ENCODE results near the gene POLK.
"Not testable (repeated sequence)": the region's sequence is repeated elsewhere in the genome, so short reads cannot be mapped to it uniquely, and the experiment has no call there.

Gene POLK

DNA sequence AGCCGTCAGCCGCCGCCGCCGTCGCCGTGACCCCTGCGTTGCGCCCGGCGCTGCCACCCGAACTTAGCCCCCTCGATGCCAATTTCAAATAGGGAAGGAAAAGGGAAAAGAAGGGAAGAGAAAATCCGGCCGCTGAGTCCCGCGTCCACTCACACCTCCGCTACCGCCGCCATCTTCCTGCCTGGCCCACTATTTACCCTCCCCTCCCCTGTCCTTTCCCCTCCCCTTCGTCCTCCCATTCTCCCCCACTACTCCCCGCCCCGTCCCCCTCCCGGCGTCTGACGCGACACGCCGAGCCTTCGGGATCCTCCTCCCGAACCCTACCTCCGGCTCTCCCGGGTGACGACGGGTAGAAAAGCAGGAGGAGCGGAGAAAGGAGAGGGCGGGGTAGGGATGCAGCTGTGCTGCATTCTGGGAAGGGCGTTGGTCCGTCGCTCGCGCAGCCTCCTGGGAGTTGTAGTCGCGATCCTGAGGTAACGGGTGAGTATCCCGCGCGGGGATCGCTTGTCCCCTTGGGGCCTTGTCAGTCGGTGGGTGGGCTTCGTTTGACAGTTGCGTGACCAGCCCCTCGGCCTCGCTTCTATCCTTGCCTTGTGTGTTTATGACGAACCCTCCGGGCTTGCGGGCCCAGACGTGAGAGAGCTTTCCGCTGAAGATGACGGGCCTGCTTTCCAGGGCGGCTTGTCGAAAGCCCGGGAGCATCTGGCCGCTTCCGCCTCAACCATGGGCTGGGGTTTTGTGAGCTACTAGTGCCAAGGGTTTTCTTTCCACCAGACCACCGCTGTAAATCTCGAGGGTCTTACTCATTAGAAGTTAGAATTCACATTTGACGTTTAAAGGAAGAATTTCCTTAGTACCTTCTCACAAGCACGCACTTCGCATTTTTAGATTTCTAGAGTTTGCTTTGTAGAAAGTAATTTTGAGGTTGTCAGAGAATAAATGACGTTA lies at the start of gene POLK, which contains the start of gene CERT1:
Gene POLK, plus strand, starts transcription at position 457 of the 948 bp plus-strand sequence.
Gene CERT1, minus strand, starts transcription at position 195 of the 948 bp plus-strand sequence. CDS start 422 bp downstream, outside the sequence.
- DNase-seq (ENCODE audit: low read depth) = peak; percentile 88

GRCh38 chr5:75463726-75464125 lies 48.0 kb upstream of the POLK start:
- DNase-seq (ENCODE audit: low read depth) = no peak

DNA sequence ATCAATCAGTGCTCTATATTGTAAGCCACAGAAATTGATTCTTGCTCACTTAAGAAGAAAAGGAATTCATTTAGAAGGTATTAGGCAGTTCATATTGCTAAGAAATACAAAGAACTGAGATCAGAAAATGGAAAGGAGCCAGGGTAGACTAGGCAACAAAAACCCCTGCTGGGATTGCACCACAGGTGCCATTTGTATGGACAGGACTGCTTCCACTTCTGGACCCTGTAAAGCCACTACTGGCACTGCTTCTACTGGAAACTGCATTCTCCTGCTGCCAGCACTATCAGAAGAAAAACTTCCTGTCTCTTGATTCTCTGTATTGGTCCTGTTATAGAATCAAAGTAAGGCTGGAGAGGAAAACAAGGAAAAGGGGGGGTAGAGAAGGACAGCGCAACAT lies 46.2 kb upstream of the POLK start:
- DNase-seq (ENCODE audit: low read depth) = no peak

DNA sequence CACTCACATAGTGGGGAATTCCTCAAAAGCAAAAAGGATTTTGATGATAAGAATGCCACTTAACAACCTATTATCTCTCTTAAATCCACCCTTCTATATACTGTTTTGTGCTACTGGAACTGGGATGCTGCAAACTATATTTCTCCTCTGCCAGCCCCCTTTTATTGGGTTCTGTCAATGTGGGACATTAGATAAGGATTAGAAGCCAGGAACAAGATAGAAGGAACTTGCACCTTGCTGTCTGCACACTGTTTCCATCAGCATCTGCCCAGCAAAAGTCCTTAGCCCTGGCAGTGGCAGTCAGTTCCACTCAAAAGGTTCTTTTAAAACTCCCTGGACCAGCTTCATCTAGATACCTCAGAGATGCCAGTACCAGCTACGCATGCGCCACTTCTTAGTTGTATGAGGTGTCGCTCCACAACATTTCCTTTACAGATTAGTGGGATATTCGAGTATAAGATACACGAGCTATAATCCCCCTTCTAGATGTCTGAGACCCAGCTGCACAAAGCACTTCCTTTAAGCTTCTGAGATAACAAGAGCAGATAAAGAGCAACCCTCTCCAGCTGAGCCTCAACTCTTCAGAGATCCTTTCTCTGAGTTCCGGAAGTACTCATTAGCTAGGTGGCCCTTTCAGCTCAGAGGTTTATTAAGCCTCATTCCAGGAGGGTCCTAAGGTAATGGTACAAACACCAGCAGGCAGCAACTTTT lies 45.5 kb upstream of the POLK start:
- DNase-seq (ENCODE audit: low read depth) = no peak

- DNase-seq (ENCODE audit: low read depth) = no peak
Observed at GRCh38 chr5:75468593-75468992, 43.1 kb upstream of the POLK start.

DNA sequence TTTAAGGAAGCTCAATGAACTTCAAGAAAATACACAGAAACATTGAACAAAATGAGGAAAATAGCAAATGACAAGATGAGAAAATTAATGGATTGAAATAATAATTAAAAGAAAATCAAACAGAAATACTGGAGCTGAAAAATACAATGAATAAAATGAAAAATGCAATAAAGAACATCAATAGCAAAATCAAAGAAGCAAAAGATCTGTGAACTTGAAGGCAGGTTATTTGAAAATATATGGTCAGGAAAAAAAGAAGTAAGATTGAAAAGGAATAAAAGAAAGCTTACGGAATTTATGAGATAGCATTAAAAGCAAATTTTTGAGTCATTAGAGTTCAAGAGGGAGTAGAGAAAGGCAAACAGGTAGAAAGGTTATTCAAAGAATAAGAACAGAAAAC lies 42.7 kb upstream of the POLK start:
- DNase-seq (ENCODE audit: low read depth) = no peak

DNA sequence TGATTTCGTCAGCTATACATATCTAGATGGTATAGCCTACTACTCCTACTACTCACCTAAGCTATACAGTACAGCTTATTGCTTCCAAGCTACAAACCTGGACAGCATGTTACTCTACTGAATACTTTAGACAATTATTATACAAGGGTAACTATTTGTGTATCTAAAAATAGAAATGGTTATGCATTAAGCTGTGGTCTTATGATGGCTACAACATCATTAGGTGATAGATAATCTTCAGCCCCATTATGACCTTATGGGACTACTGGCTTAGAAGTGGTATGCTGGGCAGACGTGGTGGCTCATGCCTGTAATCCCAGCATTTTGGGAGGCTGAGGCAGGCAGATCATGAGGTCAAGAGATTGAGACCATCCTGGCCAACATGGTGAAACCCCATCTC lies 40.5 kb upstream of the POLK start:
- no peak for DNase-seq (ENCODE audit: low read depth)

DNA sequence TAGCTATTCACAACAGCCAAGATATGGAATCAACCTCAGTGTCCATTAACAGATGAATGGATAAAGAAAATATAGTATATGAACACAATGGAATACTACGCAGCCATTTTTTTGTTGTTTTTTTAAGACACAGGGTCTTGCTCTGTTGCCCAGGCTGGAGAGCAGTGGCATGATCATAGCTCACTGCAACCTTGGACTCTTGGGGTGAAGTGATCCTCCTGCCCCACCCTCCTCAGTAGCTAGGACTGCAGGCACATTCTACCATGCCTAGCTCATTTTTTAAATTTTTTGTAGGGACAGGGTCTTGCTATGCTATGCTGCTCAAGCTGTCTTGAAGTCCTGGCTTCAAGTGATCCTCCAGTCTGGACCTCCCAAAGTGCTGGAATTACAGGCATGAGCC lies 38.7 kb upstream of the POLK start:
- DNase-seq (ENCODE audit: low read depth) = no peak

GRCh38 chr5:75473463-75473862 lies 38.2 kb upstream of the POLK start:
- DNase-seq (ENCODE audit: low read depth) = no peak

DNA sequence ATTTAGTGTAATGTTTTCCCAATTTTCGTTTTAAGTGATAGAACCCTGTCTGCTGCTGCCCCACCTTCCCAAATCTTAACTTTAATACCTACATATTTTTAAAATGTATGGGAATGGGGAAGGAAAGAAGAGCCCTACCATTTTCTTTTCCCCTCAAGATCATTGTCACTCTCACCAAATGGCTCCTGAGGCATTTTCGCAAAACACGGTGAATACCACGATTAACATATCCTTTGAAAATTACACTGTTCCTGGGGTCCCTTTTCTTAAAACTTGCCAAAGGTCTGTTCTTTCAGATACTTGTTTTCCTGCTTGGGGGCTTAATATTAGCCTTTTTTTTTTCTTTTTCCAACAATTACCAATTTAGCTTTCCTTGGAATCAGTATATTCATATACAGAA lies 36.3 kb upstream of the POLK start:
- DNase-seq (ENCODE audit: low read depth) = no peak

GRCh38 chr5:75481024-75481423 lies 30.7 kb upstream of the POLK start:
- DNase-seq (ENCODE audit: low read depth) = no peak

GRCh38 chr5:75482482-75482881 lies 29.2 kb upstream of the POLK start:
- DNase-seq (ENCODE audit: low read depth) = no peak

DNA sequence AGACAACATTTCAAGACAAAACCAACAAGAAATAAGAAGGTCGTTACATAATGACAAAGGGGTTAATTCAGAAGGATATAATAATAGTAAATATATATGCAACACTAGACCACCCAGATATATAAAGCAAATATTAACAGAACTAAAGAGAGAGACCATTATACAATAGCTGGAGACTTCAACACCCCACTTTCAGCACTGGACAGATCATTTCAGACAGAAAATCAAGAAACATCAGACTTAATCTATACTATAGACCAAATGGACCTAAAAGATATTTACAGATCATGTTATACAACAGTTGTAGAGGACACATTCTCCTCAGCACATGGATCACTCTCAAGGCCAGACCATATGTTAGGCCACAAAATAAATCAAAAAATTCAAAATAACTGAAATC lies 27.1 kb upstream of the POLK start:
- no peak for DNase-seq (ENCODE audit: low read depth)

GRCh38 chr5:75489847-75490246 lies 21.8 kb upstream of the POLK start:
- DNase-seq (ENCODE audit: low read depth) = not testable (repeated sequence)

DNA sequence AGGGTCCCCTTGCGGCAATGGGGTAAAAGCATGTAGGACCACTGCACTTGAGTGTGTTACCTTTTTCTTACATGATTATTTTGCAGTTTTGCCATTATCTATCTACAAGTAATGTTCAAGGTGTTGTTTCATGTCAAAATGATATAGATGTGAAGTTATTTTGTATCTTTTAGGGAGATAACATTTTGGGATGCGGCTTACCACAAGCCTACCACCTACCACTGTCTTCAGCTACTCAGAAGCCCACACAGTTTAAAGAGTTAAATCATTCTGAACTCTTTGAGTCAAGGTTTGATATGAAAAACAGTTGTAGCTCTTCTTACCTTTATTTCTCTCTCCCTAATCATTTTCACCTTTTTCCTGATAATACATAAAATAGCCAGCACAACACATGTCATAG lies 20.1 kb upstream of the POLK start:
- no peak for DNase-seq (ENCODE audit: low read depth)

DNA sequence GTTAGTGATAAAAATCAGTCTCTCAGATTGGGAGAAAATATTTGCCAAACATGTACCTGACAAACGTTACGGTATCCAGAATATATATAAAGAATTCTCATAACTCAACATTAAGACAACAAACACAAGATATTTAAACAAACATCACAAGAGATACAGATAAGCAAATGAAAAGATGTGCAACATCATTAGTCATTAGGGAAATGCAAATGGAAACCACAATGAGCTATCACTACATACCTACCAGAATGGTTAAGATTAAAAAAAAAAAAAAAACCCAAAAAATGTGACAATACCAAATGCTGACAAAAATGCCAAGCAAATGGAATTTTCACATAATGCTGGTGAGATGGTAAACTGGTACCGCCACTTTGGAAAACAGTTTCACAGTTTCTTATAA lies 15.7 kb upstream of the POLK start:
- no peak for DNase-seq (ENCODE audit: low read depth)

DNA sequence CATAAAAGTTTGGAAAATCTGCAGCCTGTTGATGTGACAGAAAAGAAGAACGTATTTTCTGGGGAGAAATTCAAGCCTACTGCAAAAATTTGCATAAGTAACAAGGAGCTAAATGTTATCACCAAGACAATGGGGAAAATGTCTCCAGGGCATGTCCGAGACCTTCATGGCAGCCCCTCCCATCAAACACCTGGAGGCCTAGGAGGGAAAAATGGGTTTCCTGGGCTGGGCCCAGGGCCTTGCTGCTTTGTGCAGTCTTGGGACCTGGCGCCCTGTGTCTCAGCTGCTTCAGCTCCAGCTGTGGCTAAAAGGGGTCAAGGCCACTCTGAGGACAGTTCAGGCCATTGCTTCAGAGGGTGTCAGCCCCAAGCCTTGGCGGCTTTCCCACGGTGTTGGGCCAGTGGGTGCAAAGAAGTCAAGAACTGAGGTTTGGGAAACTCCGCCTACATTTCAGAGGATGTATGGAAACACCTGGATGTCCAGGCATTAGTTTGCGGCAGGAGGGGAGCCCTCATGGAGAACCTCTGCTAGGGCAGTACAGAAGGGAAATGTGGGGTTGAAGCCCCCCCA lies 13.4 kb upstream of the POLK start:
- no peak for DNase-seq (ENCODE audit: low read depth)

- DNase-seq (ENCODE audit: low read depth) = not testable (repeated sequence)
Observed at GRCh38 chr5:75498875-75499274, 12.8 kb upstream of the POLK start.

DNA sequence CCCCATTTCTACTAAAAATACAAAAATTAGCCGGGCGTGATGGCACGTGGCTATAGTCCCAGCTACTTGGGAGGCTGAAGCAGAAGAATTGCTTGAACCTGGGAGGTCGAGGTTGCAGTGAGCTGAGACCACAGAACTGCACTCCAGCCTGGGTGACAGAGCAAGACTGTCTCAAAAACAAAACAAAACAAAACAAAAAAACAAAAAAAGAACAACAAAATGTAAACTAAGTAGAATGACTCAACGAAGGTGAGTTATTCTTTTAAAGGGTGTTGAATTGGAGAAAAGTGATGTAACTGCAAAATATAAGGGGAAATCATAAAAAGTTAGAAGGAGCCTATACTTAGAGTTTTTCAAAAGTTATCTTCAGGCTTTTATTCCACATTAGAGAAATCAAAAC lies 6.6 kb upstream of the POLK start:
- not testable (repeated sequence) for DNase-seq (ENCODE audit: low read depth)

GRCh38 chr5:75507841-75508240 lies 3.9 kb upstream of the POLK start:
- no peak for DNase-seq (ENCODE audit: low read depth)

GRCh38 chr5:75509546-75509945 lies 2.1 kb upstream of the POLK start:
- DNase-seq (ENCODE audit: low read depth) = no peak

GRCh38 chr5:75509956-75510355 lies 1.7 kb upstream of the POLK start:
- DNase-seq (ENCODE audit: low read depth) = no peak

DNA sequence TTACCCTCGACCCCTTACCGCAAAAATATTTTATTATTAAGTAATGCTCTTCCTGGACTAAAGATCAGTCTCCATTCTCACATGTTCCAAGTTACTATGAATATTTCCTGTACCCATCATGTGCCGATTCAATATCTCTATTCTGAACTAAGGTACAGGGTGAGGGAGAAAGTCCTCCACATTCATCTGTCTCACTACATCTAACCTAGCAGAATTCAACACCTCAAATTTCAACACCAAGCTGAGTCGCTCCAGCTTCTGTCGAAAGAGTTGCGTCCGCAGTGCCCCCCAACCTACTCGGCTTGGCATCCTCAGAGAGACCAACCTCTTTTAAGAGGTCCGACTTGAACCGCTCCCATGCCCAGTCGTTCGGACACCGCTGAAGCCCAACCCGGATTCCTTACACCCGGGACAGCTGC lies 1.3 kb upstream of the POLK start:
- DNase-seq (ENCODE audit: low read depth) = no peak

All from activated gamma-delta T cell treated with anti-CD3 and anti-CD28 coated beads, Interleukin-2, amount 50 U/mL, for 16 hours (primary cell).